Fibroblast of mammary gland (primary cell): ENCODE results near the gene MINDY4.
A peak's percentile ranks its signal among the peaks of the same experiment; 100 is the strongest.

ENCODE experiments used
- DNase-seq: peaks from one replicate; pipeline ENCODE4 v3.0.0-alpha.2; 2010; ENCODE audit warnings: low read depth
- H3K4me3 ChIP-seq: 2 replicates; pipeline ENCODE4 v1.5.1; 2011; ENCODE audit warnings: low read depth, mild to moderate bottlenecking, low read length, moderate library complexity; ENCODE audit not compliant: control insufficient read depth
- TF ChIP-seq, protein P1 (sequence below): conservative IDR thresholded peaks from 2 replicates; pipeline ENCODE4 v1.5.1; 2011; ENCODE audit warnings: low read depth, low read length, inconsistent platforms; ENCODE audit not compliant: control insufficient read depth, insufficient read depth

The MINDY4 gene

DNA sequence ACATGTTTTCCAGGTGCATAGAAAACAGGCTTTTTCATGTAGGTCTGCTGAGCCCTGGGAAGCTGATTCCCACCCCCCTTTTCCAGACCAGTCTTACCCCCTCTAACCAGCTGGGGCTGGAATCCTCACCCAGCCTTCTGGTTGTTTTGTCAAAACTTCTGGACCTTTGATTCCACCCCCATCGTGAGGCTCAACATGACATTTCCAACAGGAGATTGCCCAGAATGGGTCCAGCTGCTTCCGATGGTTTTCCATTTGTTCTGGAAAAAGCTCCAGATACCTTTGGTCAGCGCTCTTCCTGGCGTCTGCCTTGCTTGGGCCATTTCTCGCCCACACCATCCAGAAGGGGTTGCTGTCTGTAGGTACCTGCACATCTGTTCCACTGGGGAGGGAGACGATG lies 41.5 kb downstream of the MINDY4 start:
- no peak for DNase-seq
- no peak overlapping the region for H3K4me3 ChIP-seq
- TF ChIP-seq, protein P1, sequence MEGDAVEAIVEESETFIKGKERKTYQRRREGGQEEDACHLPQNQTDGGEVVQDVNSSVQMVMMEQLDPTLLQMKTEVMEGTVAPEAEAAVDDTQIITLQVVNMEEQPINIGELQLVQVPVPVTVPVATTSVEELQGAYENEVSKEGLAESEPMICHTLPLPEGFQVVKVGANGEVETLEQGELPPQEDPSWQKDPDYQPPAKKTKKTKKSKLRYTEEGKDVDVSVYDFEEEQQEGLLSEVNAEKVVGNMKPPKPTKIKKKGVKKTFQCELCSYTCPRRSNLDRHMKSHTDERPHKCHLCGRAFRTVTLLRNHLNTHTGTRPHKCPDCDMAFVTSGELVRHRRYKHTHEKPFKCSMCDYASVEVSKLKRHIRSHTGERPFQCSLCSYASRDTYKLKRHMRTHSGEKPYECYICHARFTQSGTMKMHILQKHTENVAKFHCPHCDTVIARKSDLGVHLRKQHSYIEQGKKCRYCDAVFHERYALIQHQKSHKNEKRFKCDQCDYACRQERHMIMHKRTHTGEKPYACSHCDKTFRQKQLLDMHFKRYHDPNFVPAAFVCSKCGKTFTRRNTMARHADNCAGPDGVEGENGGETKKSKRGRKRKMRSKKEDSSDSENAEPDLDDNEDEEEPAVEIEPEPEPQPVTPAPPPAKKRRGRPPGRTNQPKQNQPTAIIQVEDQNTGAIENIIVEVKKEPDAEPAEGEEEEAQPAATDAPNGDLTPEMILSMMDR: no peak

- no peak for DNase-seq
- no peak overlapping the region for H3K4me3 ChIP-seq
- TF ChIP-seq, protein P1: no peak
These were observed 42.2 kb downstream of the MINDY4 start for GRCh38 chr7:30813466-30813865.

DNA sequence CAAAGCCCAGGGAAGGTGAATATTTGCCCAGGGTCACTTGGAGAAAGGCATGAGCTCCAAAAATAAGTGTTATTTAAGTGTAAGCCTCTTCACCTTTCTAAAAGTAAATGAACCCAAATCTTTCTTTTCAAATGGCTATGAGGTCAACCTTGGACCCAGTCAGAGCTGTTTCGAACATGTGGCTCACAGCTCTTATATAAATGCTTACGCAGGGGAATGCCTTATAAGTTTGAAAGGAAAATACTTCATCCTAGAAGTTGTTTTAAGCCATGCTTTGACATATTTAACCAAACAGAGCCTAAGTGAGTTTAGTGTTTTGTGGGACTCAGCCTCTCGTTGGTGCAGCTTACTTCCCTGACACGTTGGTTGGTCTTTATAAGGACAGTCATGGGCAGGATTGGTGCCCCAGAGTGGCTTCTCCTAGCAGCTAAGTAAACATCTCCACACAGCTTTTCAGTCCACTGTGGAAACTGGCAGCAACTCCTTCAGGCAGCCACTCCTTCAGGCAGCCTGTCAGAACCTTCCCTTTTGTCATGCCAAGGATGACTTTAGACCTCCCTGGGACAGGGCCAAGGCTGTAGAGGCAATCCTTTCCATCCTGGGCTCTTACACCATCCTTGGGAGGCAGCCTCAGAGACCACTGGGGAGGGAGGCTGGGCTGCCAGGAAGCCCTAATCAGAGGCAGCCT lies 43.6 kb downstream of the MINDY4 start:
- TF ChIP-seq, protein P1: no peak
- peak; percentile 40 for DNase-seq
- H3K4me3 ChIP-seq: no peak overlapping the region

DNA sequence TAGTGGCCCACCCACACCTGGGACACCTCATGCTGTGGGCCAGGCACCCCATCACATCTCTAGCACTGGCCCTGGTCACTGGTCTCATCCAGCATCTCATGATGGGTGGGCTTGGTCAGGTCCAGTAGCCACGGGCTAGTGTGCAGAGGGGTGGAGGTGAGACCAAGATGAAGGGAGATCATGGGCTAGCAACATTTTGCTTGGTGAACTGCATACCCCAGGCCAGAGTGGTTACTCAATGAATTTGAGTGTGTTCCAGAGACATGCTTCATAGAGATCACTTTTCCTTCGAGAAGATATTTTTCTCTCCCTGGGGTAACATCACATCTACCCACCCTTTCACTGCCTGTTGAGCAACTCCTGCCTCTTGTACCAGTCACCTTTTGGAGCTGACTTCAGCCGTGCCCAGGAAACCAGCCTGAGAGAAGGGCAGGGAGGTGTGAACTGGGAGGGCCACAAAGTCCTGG lies 44.2 kb downstream of the MINDY4 start:
- no peak overlapping the region for H3K4me3 ChIP-seq
- TF ChIP-seq, protein P1: no peak
- DNase-seq: peak; percentile 51

DNA sequence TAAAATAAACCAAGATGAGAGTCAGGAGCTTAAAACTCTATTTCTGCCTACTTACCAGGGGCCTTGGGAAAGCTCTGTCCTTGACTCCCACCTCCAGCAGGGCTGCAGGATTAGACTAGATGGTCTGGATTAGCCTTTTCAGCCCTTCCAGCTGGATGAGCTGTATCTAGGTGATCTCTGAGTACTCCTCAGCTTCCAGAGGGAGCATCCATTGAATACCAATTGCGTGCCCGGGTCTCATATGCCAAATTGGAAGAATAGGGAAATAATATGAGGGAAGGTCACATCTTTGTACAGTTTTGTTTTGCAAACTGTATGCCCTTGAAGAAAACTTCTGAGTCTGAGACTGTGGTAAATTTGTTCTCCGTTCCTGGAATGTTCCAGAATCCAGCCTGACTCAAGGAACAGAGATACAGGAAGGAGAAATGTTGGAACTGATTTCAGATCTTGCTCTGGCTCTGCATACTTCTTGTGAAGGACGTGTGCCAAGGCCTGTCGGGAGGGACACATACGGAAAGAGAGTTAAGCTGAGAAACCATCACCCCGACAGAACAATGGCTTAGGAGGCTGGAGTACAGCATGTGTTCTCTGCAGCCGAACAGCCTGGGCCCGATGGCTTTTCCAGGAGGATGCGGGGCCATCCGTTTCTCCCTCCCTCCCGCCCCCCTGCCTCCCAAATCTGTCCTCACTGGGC lies 44.9 kb downstream of the MINDY4 start:
- TF ChIP-seq, protein P1: no peak
- DNase-seq: no peak
- H3K4me3 ChIP-seq: no peak overlapping the region

DNA sequence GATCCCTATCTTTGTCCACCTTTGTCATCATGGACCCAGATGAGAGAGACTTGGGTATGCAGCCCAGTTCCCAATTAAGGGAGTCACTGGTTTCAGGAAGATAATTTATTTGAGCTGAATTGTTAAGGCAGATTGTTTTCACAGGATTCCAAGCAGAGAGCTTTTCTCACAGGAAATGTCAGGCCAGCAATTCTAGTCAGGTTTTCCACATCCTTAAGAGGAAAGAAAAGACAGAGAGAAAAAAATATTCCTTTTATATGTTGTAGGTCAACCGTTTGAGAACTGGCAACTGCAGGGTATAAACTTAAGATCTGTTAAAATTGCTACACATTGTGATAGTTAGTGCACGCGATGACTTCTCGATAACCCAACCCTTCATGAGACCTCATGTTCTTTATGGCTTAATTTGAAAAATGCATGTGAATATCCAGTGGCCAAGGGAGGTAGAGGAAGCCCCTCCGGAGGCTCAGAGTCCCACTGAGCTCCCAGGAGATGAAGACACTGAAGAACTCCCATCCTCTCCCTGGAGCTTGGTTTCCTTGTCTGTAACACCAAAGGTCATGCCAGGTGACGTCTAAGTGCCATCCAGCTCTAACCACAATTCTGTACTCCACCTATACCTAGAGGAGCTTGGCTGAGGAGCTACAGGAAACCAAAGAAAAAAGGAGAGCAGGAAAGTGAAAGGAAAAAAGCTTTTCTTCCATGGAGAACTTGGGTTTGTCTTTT lies 45.6 kb downstream of the MINDY4 start:
- TF ChIP-seq, protein P1: no peak
- no peak overlapping the region for H3K4me3 ChIP-seq
- no peak for DNase-seq
